HG02973 (cell line): ENCODE results near the gene GOLGA2.
"Not testable (repeated sequence)": the region's sequence is repeated elsewhere in the genome, so short reads cannot be mapped to it uniquely, and the experiment has no call there.

Source experiments
- ATAC-seq: cut with Tn5 transposase; IDR thresholded peaks from one replicate; pipeline ENCODE4 v1.9.1; 2021; ENCODE audit warnings: moderate library complexity; ENCODE audit not compliant: unreplicated experiment

The GOLGA2 gene

GRCh38 chr9:128296340-128297220 is 20.8 kb upstream of the GOLGA2 start:
- no peak for ATAC-seq

- no peak for ATAC-seq
Observed at GRCh38 chr9:128294142-128294541, 18.3 kb upstream of the GOLGA2 start.

- ATAC-seq, result no peak
Observed at GRCh38 chr9:128293091-128293490, 17.3 kb upstream of the GOLGA2 start.

GRCh38 chr9:128292009-128292408 is 16.2 kb upstream of the GOLGA2 start:
- no peak for ATAC-seq

DNA sequence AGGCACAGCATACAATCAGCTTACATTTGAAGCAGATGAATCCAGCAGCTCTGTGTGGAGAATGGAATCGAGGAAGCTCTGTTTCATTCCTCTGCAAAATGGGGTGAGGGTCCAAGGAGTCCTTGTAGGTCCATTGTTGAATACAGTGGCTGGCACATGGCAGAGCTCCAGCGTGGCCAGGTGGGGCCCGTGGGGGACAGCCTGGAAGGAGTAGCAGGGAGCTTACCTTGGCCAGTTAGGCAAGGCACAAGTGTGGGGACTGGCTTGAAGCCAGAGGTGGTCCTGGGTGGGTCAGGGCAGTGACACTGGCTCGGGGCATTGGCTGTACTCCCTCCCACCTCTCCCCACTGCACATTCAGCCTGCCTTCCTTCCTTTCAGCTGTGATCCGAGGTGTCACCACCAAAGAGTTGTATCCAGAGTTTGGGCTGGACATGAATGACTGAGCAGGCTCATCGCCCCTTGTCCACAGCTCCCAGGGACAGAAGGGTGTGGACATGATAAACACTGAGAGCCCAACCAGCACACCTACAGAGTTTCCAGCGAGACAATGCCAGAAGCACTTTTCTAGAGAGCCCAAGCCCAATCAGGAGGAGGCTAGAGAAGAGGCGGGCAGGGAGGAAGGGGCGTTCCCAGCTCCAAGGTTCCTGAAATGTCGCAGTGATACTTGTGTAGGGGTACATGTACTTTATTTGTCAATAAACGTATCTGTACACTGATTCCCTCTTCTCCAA is 12.6 kb upstream of the GOLGA2 start:
- ATAC-seq, result no peak

DNA sequence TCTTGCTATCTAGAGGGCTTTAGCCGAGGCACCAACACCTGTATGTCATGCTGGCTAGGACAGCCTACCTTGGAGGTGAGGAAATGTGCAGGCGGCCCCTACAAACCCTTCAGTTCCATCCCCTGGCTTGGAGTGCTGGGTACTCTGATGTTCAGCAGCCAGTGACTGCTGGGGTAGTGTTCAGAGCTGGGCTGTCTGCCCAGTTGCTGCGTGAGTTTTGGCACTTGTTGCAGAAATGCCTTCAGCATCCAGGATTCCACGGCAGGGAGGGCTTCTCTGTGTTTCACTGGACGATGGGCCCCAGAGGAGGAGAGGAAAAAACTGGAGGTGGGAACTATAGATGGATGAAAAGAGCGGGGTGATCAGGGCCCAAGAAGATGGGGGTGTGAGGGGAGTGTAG is 10.6 kb upstream of the GOLGA2 start:
- ATAC-seq, result no peak

- no peak for ATAC-seq
Observed at GRCh38 chr9:128285033-128285784, 9.4 kb upstream of the GOLGA2 start.

- no peak for ATAC-seq
Observed at GRCh38 chr9:128282500-128282899, 6.7 kb upstream of the GOLGA2 start.

- ATAC-seq, result no peak
Observed at GRCh38 chr9:128280084-128280622, 4.3 kb upstream of the GOLGA2 start.

DNA sequence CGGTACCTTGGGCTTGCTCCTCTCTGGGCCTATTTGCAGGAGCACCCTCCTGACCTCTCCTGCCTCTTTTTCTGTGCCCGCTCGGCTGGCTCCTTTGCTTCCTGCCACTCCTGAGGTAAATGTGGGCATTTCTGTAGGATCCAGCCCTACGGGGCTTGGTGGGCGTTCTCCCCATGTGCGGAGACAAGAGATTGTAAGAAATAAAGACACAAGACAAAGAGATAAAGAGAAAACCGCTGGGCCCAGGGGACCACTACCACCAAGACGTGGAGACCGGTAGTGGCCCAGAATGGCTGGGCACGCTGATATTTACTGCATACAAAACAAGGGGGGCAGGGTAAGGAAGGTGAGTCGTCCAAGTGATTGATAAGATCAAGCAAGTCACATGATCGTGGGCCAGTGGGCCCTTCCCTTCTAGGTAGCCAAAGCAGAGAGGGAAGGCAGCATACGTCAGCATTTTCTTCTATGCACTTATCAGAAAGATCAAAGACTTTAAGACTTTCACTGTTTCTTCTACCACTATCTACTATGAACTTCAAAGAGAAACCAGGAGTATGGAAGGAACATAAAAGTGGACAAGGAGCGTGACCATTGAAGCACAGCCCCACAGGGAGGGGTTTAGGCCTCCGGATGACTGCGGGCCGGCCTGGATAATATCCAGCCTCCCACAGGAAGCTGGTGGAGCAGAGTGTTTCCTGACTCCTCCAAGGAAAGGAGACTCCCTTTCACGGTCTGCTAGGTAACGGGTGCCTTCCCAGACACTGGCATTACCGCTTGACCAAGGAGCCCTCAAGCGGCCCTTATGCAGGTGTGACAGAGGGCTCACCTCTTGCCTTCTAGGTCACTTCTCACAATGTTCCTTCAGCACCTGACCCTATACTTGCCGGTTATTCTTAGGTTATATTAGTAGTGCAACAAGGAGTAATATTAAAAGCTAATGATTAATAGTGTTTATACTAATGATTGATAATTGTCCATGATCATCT is 3.6 kb upstream of the GOLGA2 start:
- not testable (repeated sequence) for ATAC-seq

- no peak for ATAC-seq
Observed at GRCh38 chr9:128276574-128277270, 915 bp upstream of the GOLGA2 start.

DNA sequence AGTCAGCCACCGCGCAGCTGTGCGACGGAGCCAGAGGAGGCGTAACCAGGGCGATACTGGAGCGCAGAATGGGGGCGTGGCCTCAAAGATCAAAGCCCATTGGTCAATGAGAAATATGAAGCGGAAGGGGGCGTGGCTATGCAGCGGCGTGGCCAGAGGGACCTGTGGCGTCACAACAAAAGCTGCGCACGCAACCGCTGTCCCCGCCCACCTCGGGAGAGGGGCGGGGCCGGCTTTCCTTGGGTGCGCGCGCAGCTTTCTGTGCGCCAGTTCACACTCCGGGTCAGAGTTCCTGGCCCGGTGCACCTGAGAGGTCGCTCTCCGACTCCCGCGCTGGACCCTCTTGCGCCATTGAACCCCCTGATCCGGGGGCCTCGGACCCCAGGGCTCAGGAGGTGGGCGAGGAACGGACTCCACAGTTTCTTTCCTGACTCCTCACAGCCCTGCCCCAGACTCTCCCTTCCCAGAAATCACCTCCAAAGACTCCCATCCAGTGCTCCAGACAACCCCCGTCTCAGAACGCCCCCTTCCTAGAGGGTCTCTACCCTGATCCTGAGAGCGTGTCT is 284 bp upstream of the GOLGA2 start, which contains the start of gene SWI5:
Gene SWI5, plus strand, starts transcription at position 269 of the 566 bp plus-strand sequence.
- ATAC-seq, result peak; percentile 92

- no peak for ATAC-seq
Observed at GRCh38 chr9:128274245-128274644, 1.6 kb downstream of the GOLGA2 start.

- no peak for ATAC-seq
Observed at GRCh38 chr9:128271512-128271911, 4.3 kb downstream of the GOLGA2 start.

DNA sequence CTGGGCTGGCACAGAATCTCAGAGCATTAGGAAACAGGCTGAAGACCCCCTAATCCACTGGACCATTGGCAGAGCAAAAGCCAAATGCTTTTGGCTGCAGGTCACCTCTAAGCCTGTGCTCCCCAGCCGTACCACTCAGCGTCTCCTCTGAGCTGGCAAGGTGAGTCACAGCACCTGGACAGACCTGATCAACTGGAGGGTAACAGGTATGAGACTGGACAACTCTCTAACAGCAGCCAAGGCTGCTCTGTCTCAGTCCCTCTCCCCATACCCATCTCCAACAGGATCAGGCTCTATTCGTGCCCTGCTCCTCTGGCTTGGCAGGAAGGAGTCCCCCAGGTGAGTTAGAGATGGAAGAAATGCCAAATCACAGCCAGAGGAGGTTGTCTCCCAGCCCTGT is 4.7 kb downstream of the GOLGA2 start:
- ATAC-seq, result no peak

DNA sequence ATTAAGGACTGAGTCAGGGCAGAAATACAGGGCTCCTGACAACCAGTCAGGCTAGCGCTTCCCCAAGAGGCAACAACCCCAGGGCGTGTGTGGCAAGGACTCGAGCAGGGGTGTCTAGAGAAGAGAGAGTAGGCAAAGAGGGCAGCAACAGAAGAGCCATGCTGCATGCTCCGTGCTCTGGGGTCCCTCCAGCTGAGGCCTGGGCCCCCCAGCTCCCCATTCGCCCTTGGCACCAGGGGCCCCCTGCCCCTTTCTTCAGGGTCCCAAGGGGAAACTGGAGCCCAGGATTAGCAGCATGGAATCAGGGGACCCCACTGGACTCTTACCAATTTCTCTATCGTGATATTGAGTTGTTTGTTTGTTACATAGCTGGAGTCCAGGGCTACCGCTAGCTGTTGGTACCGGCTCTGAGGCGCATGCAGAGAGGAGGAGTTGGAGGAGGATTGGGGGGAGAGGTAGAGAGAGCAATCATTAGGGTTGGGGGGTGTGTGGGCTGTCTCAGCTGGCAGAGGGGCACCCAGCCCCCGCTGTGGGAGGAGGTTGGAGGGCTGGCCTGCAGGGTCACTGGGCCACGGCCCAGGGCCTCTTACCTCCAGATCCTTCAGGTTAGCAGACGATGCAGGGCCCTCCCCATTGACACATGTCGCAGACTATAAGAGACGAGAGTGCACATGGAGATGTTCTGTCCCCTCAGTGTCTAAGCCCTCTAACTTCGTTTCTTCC is 8.8 kb downstream of the GOLGA2 start:
- ATAC-seq, result no peak

- no peak for ATAC-seq
Observed at GRCh38 chr9:128265348-128265847, 10.4 kb downstream of the GOLGA2 start.

DNA sequence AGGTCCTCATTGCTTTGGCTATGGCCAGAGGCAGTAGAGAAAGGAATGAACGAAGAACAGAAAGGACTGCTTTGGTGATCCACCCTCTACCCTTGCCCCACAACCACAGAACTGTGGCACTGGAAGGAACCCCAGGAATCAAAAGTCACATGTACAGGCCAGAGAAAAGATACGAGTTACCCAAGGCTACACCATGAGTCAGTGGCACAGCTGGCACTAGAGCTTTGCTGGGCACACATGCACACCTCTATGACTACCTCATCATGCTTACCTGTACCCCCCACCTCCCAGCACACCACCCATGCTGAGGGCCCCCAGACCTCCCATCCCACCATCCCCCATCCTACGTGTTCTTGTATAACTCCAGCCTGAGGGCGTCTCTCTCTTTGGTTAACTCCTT is 13.1 kb downstream of the GOLGA2 start:
- no peak for ATAC-seq
